DMS79 (cell line): ENCODE results near the gene TIMP3.
A peak's percentile ranks its signal among the peaks of the same experiment; 100 is the strongest.
"Not testable (repeated sequence)": the region's sequence is repeated elsewhere in the genome, so short reads cannot be mapped to it uniquely, and the experiment has no call there.

Experiments
- DNase-seq: peaks from one replicate; lab custom pipeline; 2025; lab: John Stamatoyannopoulos, UW

Gene TIMP3

GRCh38 chr22:32854351-32854804 lies 52.9 kb downstream of the TIMP3 start:
- DNase-seq, result no peak

GRCh38 chr22:32855045-32855756 lies 53.7 kb downstream of the TIMP3 start:
- no peak for DNase-seq

DNA sequence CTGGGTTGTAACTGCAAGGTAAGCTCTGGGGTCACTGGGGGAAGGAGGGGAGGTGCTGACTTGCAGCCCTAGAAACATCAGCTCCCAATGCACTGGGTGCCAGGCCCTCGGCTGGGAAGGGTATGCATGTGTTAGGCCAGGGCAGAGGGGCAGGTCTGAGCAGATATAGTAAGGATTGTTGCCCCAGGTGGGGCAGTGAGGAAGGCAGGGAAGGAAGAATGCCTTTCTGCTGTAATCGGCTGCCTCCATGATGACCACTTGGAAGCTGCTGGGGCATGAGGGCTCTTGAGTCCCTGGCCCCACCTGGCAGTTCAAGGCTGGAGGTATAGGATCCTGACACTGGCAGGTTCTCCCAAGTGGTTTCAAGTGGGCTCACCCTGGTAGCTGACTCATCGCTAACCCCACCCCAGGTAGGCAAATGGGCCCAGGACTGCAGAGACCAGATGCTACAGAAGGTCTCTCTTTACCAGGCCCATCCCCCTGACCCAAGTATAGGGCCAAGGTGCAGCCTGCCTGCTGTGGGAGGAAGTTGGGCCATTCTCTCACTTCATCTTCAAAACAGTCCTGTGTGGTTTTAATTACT lies 56.7 kb downstream of the TIMP3 start:
- DNase-seq, result peak; percentile 4

DNA sequence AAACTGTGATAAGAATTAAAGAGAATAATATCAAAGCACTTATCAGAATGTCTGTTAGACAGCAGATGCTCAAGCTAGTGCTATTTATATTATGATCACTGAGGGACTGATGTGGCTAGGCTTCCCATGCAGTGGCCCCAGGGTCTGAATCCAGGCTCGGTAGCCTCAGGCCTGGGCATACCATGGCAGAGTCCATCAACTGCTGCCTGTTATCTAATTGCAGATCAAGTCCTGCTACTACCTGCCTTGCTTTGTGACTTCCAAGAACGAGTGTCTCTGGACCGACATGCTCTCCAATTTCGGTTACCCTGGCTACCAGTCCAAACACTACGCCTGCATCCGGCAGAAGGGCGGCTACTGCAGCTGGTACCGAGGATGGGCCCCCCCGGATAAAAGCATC lies 57.5 kb downstream of the TIMP3 start:
- no peak for DNase-seq

DNA sequence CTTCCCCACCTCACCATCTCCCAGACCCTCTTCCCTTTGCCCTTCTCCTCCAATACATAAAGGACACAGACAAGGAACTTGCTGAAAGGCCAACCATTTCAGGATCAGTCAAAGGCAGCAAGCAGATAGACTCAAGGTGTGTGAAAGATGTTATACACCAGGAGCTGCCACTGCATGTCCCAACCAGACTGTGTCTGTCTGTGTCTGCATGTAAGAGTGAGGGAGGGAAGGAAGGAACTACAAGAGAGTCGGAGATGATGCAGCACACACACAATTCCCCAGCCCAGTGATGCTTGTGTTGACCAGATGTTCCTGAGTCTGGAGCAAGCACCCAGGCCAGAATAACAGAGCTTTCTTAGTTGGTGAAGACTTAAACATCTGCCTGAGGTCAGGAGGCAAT lies 58.2 kb downstream of the TIMP3 start:
- no peak for DNase-seq

- no peak for DNase-seq
Observed at GRCh38 chr22:32861330-32861729, 59.8 kb downstream of the TIMP3 start.

DNA sequence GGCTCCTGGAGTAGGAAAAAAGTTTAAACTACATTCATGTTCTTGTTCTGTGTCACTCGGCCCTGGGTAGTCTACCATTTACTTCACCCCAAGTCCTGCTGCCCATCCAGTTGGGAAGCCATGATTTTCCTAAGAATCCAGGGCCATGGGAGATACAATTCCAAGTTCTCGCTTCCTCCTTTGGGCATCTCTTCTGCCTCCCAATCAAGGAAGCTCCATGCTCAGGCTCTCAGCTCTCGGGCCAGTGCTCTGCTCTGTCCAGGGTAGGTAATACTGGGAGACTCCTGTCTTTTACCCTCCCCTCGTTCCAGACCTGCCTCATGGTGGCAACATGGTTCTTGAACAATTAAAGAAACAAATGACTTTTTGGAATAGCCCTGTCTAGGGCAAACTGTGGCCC lies 60.6 kb downstream of the TIMP3 start:
- no peak for DNase-seq

GRCh38 chr22:32862936-32863661 lies 61.6 kb downstream of the TIMP3 start:
- DNase-seq, result no peak

DNA sequence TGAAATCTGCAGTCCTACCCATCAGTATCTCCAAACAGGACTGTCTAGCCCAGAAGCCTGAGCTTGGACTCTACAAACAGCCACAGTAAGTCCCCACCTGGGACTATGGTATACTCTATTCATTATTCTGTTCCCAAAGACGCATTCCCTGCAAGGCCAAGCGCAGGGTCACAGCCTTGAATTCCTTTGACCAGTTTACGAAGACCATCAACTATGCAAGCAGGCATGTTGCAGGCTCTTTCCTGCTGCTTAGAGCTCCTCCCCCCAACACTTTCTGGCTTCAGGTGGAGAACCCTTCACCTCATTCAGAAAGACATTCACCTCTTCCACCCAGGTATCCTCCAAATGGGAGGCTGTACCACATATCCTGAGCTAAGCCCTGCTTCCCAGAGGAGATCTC lies 62.5 kb downstream of the TIMP3 start:
- no peak for DNase-seq

- no peak for DNase-seq
Observed at GRCh38 chr22:32864596-32864995, 63.1 kb downstream of the TIMP3 start.

DNA sequence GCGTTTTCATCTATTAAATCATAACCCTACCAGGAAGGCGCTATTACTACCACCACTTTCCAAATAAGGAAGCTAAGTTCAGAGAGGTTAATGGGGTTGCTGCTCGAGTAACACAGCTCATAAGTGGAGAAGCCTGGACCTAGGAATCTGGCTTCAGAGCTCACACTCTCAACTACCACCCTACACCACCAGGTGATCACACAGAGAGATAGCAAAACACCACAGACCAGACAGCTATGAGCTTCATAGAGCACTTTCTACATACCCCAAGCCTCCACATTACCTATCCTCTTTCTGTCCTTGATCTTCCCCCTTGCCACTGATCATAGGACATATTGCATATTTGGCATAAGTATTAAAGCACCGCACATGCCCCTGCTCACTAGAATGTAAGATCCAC lies 65.4 kb downstream of the TIMP3 start:
- DNase-seq, result no peak

DNA sequence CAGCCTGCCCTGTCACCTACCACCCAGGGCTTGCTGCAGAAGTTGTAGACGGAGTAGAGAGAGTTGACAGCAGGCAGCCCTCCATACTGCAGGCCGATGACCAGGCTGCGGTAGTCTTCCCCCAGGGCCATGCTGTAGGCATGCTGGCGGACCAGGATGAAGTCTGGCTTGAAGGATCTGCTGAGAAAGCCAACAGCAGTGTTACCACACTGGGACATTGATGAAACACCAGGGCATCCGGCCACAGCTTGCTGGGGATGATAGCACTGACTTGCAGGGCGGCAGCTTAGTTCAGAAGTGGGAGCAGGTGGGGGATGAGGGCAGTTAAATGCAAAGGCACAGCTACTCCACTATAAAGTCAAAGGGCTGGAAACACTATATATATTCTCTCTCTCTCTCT lies 67.4 kb downstream of the TIMP3 start:
- no peak for DNase-seq

GRCh38 chr22:32870474-32870873 lies 69.0 kb downstream of the TIMP3 start:
- no peak for DNase-seq

GRCh38 chr22:32873604-32874003 lies 72.1 kb downstream of the TIMP3 start:
- not testable (repeated sequence) for DNase-seq

- no peak for DNase-seq
Observed at GRCh38 chr22:32874385-32874784, 72.9 kb downstream of the TIMP3 start.

GRCh38 chr22:32874976-32875375 lies 73.5 kb downstream of the TIMP3 start:
- DNase-seq, result no peak

- no peak for DNase-seq
Observed at GRCh38 chr22:32876516-32876915, 75.0 kb downstream of the TIMP3 start.

GRCh38 chr22:32877196-32877595 lies 75.7 kb downstream of the TIMP3 start:
- DNase-seq, result no peak

DNA sequence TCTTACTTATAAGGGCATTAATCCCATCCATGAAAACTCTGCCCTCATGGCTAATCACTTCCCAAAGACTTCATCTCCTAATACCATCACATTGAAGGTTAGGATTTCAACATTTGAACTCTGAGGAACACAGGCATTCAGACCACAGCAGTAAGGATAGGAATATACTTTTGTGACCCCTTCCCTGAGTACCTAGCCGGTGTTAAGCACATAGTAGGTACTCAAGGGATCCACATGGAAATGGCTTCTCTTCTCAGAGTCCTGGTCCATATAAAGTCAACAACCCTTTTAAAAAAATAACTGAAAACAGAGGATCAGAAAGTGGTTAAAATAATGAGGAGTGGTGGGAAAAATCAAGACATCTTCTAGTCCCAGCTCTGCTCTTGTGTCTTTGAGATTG lies 78.0 kb downstream of the TIMP3 start:
- no peak for DNase-seq

DNA sequence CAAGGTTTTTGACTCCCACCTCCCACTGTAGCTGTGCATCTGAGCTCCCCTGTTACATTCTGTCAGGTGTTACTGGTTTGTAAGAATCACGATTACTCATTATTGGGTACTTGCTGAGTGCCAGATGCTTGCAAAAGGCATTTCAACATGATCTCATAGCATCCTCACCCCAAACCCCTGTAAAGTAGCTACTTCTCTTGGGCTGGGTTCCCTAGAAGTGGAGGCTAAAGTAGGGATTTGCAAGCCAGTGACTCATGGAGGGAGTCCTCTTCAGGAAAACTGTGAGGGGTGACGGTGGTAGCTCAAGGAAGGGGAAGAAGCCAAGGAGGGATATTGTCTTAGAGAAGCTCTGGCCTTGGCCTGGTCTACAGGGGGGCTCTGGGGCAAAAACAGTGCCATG lies 78.6 kb downstream of the TIMP3 start:
- DNase-seq, result no peak

GRCh38 chr22:32880505-32880892 lies 79.0 kb downstream of the TIMP3 start:
- no peak for DNase-seq

DNA sequence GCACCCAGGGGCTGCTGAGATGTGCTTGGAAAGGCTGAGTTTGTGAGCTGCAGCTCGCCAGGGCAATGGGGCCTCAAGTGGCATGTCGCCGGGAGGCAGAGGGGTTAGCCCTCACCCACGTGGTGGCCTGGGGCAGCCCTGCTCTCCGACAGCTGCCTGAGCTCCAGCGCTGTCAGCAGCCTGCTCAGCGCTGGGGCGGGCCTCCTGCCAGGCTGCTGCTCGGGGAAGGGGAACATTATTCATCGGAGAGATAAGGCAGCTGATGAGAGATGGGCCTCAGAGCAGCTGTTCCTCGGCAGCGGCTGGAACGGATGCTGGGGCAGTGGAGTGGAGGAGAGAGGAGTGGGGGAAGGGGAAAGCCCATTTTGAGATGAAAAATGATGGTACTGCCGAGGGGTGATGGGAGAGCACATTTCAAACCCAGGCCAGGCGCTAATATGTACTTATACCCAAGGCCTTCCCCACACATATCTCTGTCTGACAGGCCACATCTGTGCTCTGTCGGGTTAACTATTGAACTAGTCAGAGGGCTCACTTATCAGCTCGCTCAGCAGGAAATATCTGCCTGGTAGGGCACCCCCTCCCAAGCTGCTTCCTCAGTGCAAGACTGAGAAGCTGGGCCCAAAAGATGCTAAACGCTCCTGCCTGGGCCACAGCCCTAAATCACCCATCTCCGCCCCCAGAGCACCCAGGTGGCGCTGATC lies 79.5 kb downstream of the TIMP3 start:
- DNase-seq, result no peak

GRCh38 chr22:32882360-32882755 lies 80.9 kb downstream of the TIMP3 start:
- DNase-seq, result no peak
